Measurements from ENCODE around the gene GABRR2.
"Not testable (repeated sequence)": the region's sequence is repeated elsewhere in the genome, so short reads cannot be mapped to it uniquely, and the experiment has no call there.

The GABRR2 gene

GRCh38 chr6:89298680-89299465 lies 16.2 kb downstream of the GABRR2 start:
- TF ChIP-seq CTCF (IDR thresholded peaks at IDR 0.05; ENCODE audit: borderline replicate concordance, control extremely low read depth, extremely low read depth, insufficient read depth, missing control alignments), result no peak
- DNase-seq (ENCODE audit: low spot score), result no peak
- in situ Hi-C loops (cut with MboI; ENCODE audit: low sequenced_read_pairs, unreplicated experiment), result no loop called here

GRCh38 chr6:89297695-89298351 lies 17.3 kb downstream of the GABRR2 start:
- TF ChIP-seq CTCF (IDR thresholded peaks at IDR 0.05; ENCODE audit: borderline replicate concordance, control extremely low read depth, extremely low read depth, insufficient read depth, missing control alignments), result no peak
- DNase-seq (ENCODE audit: low spot score), result peak; percentile 78
- in situ Hi-C loops (cut with MboI; ENCODE audit: low sequenced_read_pairs, unreplicated experiment), result no loop called here

- in situ Hi-C loops (cut with MboI; ENCODE audit: low sequenced_read_pairs, unreplicated experiment), result no loop called here
- peak; percentile 6 for DNase-seq (ENCODE audit: low spot score)
Measured at GRCh38 chr6:89295981-89296380, 19.1 kb downstream of the GABRR2 start.

GRCh38 chr6:89295116-89295515 lies 20.0 kb downstream of the GABRR2 start:
- DNase-seq (ENCODE audit: low spot score); in situ Hi-C loops (cut with MboI; ENCODE audit: low sequenced_read_pairs, unreplicated experiment): not testable (repeated sequence)

More at GRCh38 chr6:89295981-89296380, 19.1 kb downstream of the GABRR2 start:
- TF ChIP-seq CTCF (IDR thresholded peaks at IDR 0.05; ENCODE audit: borderline replicate concordance, control extremely low read depth, extremely low read depth, insufficient read depth, missing control alignments), result no peak

- DNase-seq (ENCODE audit: low spot score), result no peak
- in situ Hi-C loops (cut with MboI; ENCODE audit: low sequenced_read_pairs, unreplicated experiment), result no loop called here
- TF ChIP-seq CTCF (IDR thresholded peaks at IDR 0.05; ENCODE audit: borderline replicate concordance, control extremely low read depth, extremely low read depth, insufficient read depth, missing control alignments), result no peak
Measured at GRCh38 chr6:89291256-89291819, 23.8 kb downstream of the GABRR2 start.

- in situ Hi-C loops (cut with MboI; ENCODE audit: low sequenced_read_pairs, unreplicated experiment), result no loop called here
- DNase-seq (ENCODE audit: low spot score), result no peak
Measured at GRCh38 chr6:89290401-89291155, 24.5 kb downstream of the GABRR2 start.

More at GRCh38 chr6:89290401-89291155, 24.5 kb downstream of the GABRR2 start:
- no peak for TF ChIP-seq CTCF (IDR thresholded peaks at IDR 0.05; ENCODE audit: borderline replicate concordance, control extremely low read depth, extremely low read depth, insufficient read depth, missing control alignments)

Data from GM13976 (cell line).